HEK293 (cell line): ENCODE results near the gene SH2D2A.

Experiments used
- CTCF ChIA-PET: fragments of 350-600 bp; formaldehyde crosslinking; extraction: SDS; loops from one replicate; lab custom pipeline; 2021; ENCODE audit warnings: antibody characterized with exemption; lab: Yijun Ruan, JAX
- POLR2A ChIA-PET: fragments of 300-600 bp; formaldehyde crosslinking; extraction: SDS; loops from one replicate; lab custom pipeline; 2020; ENCODE audit warnings: antibody characterized with exemption, inconsistent platforms; lab: Yijun Ruan, JAX
- H3K27ac ChIP-seq: fragments of 200-500 bp; sonication (Bioruptor generic); 2 replicates; pipeline ENCODE4 v1.5.1; 2014; ENCODE audit warnings: low read depth, low read length, control low read depth, inconsistent platforms; ENCODE audit errors: extremely low read depth
- H3K36me3 ChIP-seq, 2 experiments: fragments of 200-500 bp in 1 of 2; sonication (Bioruptor generic) in 1 of 2; 1 replicate in 1 of 2; 2 replicates in 1 of 2; pipeline ENCODE4 v1.5.1; 2014 to 2017; ENCODE audit warnings: inconsistent platforms in 2 of 2, low read length in 2 of 2; ENCODE audit not compliant: control insufficient read depth in 2 of 2, insufficient read depth in 1 of 2
- H3K4me1 ChIP-seq: fragments of 200-500 bp; sonication (Bioruptor generic); 2 replicates; pipeline ENCODE4 v1.5.1; 2014; ENCODE audit warnings: mild to moderate bottlenecking, low read length, inconsistent platforms; ENCODE audit not compliant: control insufficient read depth, insufficient read depth
- H3K4me3 ChIP-seq: 2 replicates; pipeline ENCODE4 v1.5.1; 2011; ENCODE audit warnings: low read depth, mild to moderate bottlenecking, control low read depth, low read length, moderate library complexity
- H3K9me3 ChIP-seq: fragments of 200-500 bp; sonication (Bioruptor generic); 2 replicates; pipeline ENCODE4 v1.5.1; 2014; ENCODE audit warnings: low read depth, low read length, inconsistent platforms; ENCODE audit not compliant: control insufficient read depth, insufficient read depth
- GLIS1 ChIP-seq: fragments of 450-650 bp; formaldehyde crosslinking; IDR thresholded peaks from 2 replicates; pipeline ENCODE4 v1.5.1; 2016; ENCODE audit warnings: missing biosample characterization, missing genetic modification characterization
- ZFP69B ChIP-seq: fragments of 450-650 bp; formaldehyde crosslinking; IDR thresholded peaks from 2 replicates; pipeline ENCODE4 v1.5.1; 2016; ENCODE audit warnings: missing biosample characterization, missing genetic modification characterization
- ZIC2 ChIP-seq: fragments of 450-650 bp; formaldehyde crosslinking; IDR thresholded peaks from 2 replicates; pipeline ENCODE4 v1.5.1; 2016; ENCODE audit warnings: missing biosample characterization, missing genetic modification characterization
- ZNF121 ChIP-seq: fragments of 450-650 bp; formaldehyde crosslinking; IDR thresholded peaks from 2 replicates; pipeline ENCODE4 v1.5.1; 2016; ENCODE audit warnings: missing biosample characterization, missing genetic modification characterization
- ZNF146 ChIP-seq: fragments of 450-650 bp; formaldehyde crosslinking; IDR thresholded peaks from 2 replicates; pipeline ENCODE4 v1.5.1; 2016; ENCODE audit warnings: missing biosample characterization, missing genetic modification characterization
- ZNF202 ChIP-seq: fragments of 450-650 bp; formaldehyde crosslinking; IDR thresholded peaks from 2 replicates; pipeline ENCODE4 v1.5.1; 2016; ENCODE audit warnings: missing biosample characterization, missing genetic modification characterization, borderline replicate concordance
- ZNF341 ChIP-seq: fragments of 450-650 bp; formaldehyde crosslinking; IDR thresholded peaks from 2 replicates; pipeline ENCODE4; 2016; ENCODE audit warnings: low read depth, missing biosample characterization, missing genetic modification characterization
- ZNF423 ChIP-seq: fragments of 450-650 bp; formaldehyde crosslinking; IDR thresholded peaks from 2 replicates; pipeline ENCODE4 v1.5.1; 2016; ENCODE audit warnings: missing biosample characterization, missing genetic modification characterization
- ZNF548 ChIP-seq: fragments of 450-650 bp; formaldehyde crosslinking; IDR thresholded peaks from 2 replicates; pipeline ENCODE4 v1.5.1; 2016; ENCODE audit warnings: missing biosample characterization, missing genetic modification characterization
- ZNF792 ChIP-seq: fragments of 450-650 bp; formaldehyde crosslinking; IDR thresholded peaks from 2 replicates; pipeline ENCODE4 v1.5.1; 2016; ENCODE audit warnings: missing biosample characterization, missing genetic modification characterization
- ZXDB ChIP-seq: fragments of 450-650 bp; formaldehyde crosslinking; IDR thresholded peaks from 2 replicates; pipeline ENCODE4 v1.5.1; 2016; ENCODE audit warnings: missing biosample characterization, missing genetic modification characterization
- TF ChIP-seq, protein P1 (sequence below): fragments of 450-650 bp; formaldehyde crosslinking; IDR thresholded peaks from 2 replicates; pipeline ENCODE4 v1.5.1; 2016; ENCODE audit warnings: missing biosample characterization, missing genetic modification characterization, borderline replicate concordance
- TF ChIP-seq, protein P2 (sequence below): fragments of 450-650 bp; formaldehyde crosslinking; IDR thresholded peaks from 2 replicates; pipeline ENCODE4 v1.5.1; 2016; ENCODE audit warnings: missing biosample characterization, missing genetic modification characterization
- TF ChIP-seq, protein P3 (sequence below): fragments of 450-650 bp; formaldehyde crosslinking; IDR thresholded peaks from 2 replicates; pipeline ENCODE4 v1.5.1; 2016; ENCODE audit warnings: missing biosample characterization, missing genetic modification characterization

The SH2D2A gene

DNA sequence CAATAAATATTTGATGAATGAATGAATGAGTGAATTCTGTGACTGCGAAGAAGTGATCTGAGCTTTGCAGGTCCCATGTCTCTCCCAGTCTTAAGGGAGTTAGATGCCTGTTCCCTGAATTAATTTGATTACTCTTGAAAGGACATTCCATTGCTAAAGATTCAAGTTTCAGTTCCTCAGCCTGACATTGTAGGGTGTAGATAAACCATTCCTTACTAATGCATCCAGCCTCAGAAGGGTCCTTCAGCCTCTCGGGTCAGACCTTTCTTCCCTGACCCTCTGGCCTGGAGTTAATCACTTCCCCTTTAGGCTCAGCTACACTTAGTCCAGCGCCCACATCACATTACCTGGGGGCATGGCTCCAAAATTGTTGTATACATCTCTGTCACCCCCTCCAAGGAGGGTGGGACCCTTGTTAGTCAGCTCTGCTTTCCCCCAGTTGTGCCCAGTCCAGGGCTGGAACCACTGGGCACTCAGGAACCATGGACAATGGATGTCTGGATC lies 39.7 kb upstream of the SH2D2A start:
- no peak for TF ChIP-seq ZNF121 (tag by site-specific recombination)
- TF ChIP-seq ZNF202 (tag by site-specific recombination), result no peak
- TF ChIP-seq, protein P1, sequence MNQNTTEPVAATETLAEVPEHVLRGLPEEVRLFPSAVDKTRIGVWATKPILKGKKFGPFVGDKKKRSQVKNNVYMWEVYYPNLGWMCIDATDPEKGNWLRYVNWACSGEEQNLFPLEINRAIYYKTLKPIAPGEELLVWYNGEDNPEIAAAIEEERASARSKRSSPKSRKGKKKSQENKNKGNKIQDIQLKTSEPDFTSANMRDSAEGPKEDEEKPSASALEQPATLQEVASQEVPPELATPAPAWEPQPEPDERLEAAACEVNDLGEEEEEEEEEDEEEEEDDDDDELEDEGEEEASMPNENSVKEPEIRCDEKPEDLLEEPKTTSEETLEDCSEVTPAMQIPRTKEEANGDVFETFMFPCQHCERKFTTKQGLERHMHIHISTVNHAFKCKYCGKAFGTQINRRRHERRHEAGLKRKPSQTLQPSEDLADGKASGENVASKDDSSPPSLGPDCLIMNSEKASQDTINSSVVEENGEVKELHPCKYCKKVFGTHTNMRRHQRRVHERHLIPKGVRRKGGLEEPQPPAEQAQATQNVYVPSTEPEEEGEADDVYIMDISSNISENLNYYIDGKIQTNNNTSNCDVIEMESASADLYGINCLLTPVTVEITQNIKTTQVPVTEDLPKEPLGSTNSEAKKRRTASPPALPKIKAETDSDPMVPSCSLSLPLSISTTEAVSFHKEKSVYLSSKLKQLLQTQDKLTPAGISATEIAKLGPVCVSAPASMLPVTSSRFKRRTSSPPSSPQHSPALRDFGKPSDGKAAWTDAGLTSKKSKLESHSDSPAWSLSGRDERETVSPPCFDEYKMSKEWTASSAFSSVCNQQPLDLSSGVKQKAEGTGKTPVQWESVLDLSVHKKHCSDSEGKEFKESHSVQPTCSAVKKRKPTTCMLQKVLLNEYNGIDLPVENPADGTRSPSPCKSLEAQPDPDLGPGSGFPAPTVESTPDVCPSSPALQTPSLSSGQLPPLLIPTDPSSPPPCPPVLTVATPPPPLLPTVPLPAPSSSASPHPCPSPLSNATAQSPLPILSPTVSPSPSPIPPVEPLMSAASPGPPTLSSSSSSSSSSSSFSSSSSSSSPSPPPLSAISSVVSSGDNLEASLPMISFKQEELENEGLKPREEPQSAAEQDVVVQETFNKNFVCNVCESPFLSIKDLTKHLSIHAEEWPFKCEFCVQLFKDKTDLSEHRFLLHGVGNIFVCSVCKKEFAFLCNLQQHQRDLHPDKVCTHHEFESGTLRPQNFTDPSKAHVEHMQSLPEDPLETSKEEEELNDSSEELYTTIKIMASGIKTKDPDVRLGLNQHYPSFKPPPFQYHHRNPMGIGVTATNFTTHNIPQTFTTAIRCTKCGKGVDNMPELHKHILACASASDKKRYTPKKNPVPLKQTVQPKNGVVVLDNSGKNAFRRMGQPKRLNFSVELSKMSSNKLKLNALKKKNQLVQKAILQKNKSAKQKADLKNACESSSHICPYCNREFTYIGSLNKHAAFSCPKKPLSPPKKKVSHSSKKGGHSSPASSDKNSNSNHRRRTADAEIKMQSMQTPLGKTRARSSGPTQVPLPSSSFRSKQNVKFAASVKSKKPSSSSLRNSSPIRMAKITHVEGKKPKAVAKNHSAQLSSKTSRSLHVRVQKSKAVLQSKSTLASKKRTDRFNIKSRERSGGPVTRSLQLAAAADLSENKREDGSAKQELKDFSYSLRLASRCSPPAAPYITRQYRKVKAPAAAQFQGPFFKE (tag by site-specific recombination), result no peak
- H3K4me1 ChIP-seq, result peaks cover 2% of the 10 kb centered on the region; the same call in 1 of the 2 replicates
- ChIA-PET CTCF (interaction anchor here (0.9 to 7.6 kb wide), 5 partner anchors 17 to 129 kb away, joined by 3 to 129 read pairs (median 4); partner anchors contain the start of genes ISG20L2 and METTL25B), POLR2A (no interaction called here)
- H3K9me3 ChIP-seq, result no peaks in the 10 kb centered on the region
- no peak overlapping the region for H3K27ac ChIP-seq
- H3K4me3 ChIP-seq, result no peak overlapping the region
- H3K36me3 ChIP-seq, result no peaks in the 10 kb centered on the region

DNA sequence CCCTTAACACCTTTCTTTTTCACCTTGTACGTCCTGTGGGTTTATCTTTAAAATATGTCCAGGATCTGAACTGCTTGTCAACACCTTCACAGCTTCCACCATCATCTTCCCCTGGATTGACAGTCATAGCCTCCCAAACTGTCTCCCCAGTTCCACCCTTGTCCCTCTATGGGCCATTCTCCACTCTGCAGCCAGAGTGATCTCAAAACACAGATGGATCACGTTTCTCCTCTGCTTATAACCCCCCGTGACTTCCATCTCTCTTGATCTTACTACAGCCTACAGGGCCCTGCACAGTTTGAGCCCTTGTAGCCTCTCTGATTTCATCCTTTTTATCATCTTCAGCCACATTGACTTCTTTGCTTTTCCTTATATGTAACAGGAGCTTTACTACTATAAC lies 38.0 kb upstream of the SH2D2A start:
- Histone ChIP-seq H3K4me3 (no peak overlapping the region), H3K36me3 (no peaks in the 10 kb centered on the region), H3K27ac (no peak overlapping the region), H3K9me3 (no peaks in the 10 kb centered on the region), H3K4me1 (no peaks in the 10 kb centered on the region)
- CTCF ChIA-PET, result interaction anchor here (0.7 to 3.4 kb wide), 3 partner anchors 16 to 195 kb away, joined by 3 to 19 read pairs (median 4); no protein-coding TSS in a partner anchor
- TF ChIP-seq ZNF341 (tag by site-specific recombination), result no peak
- TF ChIP-seq, protein P2, sequence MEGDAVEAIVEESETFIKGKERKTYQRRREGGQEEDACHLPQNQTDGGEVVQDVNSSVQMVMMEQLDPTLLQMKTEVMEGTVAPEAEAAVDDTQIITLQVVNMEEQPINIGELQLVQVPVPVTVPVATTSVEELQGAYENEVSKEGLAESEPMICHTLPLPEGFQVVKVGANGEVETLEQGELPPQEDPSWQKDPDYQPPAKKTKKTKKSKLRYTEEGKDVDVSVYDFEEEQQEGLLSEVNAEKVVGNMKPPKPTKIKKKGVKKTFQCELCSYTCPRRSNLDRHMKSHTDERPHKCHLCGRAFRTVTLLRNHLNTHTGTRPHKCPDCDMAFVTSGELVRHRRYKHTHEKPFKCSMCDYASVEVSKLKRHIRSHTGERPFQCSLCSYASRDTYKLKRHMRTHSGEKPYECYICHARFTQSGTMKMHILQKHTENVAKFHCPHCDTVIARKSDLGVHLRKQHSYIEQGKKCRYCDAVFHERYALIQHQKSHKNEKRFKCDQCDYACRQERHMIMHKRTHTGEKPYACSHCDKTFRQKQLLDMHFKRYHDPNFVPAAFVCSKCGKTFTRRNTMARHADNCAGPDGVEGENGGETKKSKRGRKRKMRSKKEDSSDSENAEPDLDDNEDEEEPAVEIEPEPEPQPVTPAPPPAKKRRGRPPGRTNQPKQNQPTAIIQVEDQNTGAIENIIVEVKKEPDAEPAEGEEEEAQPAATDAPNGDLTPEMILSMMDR (tag by site-specific recombination), result 0 out of 2 replicates have a peak, but pooled peaks have one; percentile 15
- TF ChIP-seq, protein P3, sequence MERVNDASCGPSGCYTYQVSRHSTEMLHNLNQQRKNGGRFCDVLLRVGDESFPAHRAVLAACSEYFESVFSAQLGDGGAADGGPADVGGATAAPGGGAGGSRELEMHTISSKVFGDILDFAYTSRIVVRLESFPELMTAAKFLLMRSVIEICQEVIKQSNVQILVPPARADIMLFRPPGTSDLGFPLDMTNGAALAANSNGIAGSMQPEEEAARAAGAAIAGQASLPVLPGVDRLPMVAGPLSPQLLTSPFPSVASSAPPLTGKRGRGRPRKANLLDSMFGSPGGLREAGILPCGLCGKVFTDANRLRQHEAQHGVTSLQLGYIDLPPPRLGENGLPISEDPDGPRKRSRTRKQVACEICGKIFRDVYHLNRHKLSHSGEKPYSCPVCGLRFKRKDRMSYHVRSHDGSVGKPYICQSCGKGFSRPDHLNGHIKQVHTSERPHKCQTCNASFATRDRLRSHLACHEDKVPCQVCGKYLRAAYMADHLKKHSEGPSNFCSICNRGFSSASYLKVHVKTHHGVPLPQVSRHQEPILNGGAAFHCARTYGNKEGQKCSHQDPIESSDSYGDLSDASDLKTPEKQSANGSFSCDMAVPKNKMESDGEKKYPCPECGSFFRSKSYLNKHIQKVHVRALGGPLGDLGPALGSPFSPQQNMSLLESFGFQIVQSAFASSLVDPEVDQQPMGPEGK, result peak; percentile 17; the same call in 1 of the 2 replicates
- 0 out of 2 replicates have a peak, but pooled peaks have one; percentile 25 for TF ChIP-seq GLIS1 (tag by site-specific recombination)
- TF ChIP-seq ZXDB, result no peak
- peak; percentile 41 for TF ChIP-seq ZIC2
- TF ChIP-seq, protein P1 (tag by site-specific recombination), result no peak
- no peak for TF ChIP-seq ZNF548 (tag by site-specific recombination)
- TF ChIP-seq ZNF146 (tag by site-specific recombination), result no peak
- no peak for TF ChIP-seq ZFP69B (tag by site-specific recombination)
- TF ChIP-seq ZNF423, result no peak
- no peak for TF ChIP-seq ZNF792 (tag by site-specific recombination)
- POLR2A ChIA-PET, result interaction anchor here (0.6 kb wide), 1 partner anchor 127 kb away, joined by 3 read pairs; the partner anchor contains the start of gene METTL25B
